Adrenal gland (tissue), 5 donors: ENCODE measurements around the gene CAMTA2.

Experiments
- POLR2A ChIP-seq, 2 donors: fragments of 450-650 bp; IDR thresholded peaks; one replicate each; pipeline ENCODE4 v1.6.1; 2017; ENCODE audit warnings: antibody characterized with exemption in 2 of 2, mild to moderate bottlenecking in 2 of 2, moderate library complexity in 1 of 2
- TF ChIP-seq, protein P1 (sequence below), 6 experiments: fragments of 450-650 bp in 4 of 6; fragments of 200-600 bp in 2 of 6; sonication (generic) in 1 of 6; IDR thresholded peaks; 1 replicate in 5 of 6; 2 replicates in 1 of 6; pipeline versions ENCODE4 v1.5.1 to v1.8.0; 2016 to 2021; ENCODE audit warnings: antibody characterized with exemption in 6 of 6, mild to moderate bottlenecking in 2 of 6, moderate library complexity in 1 of 6
- donor health status: DM: no; HTN: no; CAD: no.

DNA sequence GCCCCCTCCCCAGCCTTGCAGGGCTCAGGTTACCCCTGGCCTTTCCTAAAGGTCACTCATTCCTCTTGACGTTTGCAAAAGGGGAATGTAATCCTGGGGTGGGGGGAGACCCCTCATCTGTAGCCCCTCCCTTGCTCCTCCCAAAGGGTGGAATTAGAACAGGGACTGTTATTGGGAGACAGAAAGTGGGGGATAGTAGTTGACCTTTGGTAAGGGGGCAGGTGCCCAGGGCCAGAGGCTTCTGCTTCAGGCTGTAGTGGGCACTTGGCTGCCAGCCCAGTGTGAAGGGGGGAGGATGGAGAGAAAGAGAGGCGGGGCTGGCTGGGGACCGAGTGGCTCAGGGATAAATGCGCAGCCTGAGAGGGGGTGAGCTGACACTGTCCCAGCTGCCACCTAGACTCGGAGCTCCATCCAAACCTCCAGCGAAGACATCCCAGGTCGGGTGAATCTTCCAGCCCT is 36.7 kb downstream of the CAMTA2 start, which contains the start of gene ENO3:
- TF ChIP-seq POLR2A (IDR thresholded peaks at IDR 0.05), result no peak
- TF ChIP-seq, protein P1, sequence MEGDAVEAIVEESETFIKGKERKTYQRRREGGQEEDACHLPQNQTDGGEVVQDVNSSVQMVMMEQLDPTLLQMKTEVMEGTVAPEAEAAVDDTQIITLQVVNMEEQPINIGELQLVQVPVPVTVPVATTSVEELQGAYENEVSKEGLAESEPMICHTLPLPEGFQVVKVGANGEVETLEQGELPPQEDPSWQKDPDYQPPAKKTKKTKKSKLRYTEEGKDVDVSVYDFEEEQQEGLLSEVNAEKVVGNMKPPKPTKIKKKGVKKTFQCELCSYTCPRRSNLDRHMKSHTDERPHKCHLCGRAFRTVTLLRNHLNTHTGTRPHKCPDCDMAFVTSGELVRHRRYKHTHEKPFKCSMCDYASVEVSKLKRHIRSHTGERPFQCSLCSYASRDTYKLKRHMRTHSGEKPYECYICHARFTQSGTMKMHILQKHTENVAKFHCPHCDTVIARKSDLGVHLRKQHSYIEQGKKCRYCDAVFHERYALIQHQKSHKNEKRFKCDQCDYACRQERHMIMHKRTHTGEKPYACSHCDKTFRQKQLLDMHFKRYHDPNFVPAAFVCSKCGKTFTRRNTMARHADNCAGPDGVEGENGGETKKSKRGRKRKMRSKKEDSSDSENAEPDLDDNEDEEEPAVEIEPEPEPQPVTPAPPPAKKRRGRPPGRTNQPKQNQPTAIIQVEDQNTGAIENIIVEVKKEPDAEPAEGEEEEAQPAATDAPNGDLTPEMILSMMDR (IDR thresholded peaks at IDR 0.05), result no peak
